Panc1 (cell line): ENCODE data around the gene SPP1.

ENCODE experiments used
- CTCF ChIP-seq: fragments of 450-650 bp; IDR thresholded peaks from 2 replicates; pipeline ENCODE4 v1.5.1; 2017; ENCODE audit warnings: mild to moderate bottlenecking
- POLR2AphosphoS5 ChIP-seq: IDR thresholded peaks from 2 replicates; pipeline ENCODE4 v1.6.1; 2012; ENCODE audit warnings: mild to moderate bottlenecking, low read depth, low read length, moderate library complexity
- SIN3A ChIP-seq: IDR thresholded peaks from 2 replicates; pipeline ENCODE4 v1.6.1; 2012; ENCODE audit warnings: low read depth, mild to moderate bottlenecking, low read length, moderate library complexity, borderline replicate concordance; ENCODE audit not compliant: insufficient read depth

- TF ChIP-seq CTCF = no peak
- TF ChIP-seq POLR2AphosphoS5 = no peak
- no peak for TF ChIP-seq SIN3A
Observed at GRCh38 chr4:87970121-87970520, 5.4 kb upstream of the SPP1 start.
